IPS DF 4.7 (cell line): ENCODE data around the gene GPRIN2.
"Not testable (repeated sequence)": the region's sequence is repeated elsewhere in the genome, so short reads cannot be mapped to it uniquely, and the experiment has no call there.

Experiments
- DNase-seq: peaks from one replicate; pipeline ENCODE4 v3.0.0-alpha.2; 2013; ENCODE audit warnings: low spot score; ENCODE audit errors: extremely low read depth

The GPRIN2 gene

DNA sequence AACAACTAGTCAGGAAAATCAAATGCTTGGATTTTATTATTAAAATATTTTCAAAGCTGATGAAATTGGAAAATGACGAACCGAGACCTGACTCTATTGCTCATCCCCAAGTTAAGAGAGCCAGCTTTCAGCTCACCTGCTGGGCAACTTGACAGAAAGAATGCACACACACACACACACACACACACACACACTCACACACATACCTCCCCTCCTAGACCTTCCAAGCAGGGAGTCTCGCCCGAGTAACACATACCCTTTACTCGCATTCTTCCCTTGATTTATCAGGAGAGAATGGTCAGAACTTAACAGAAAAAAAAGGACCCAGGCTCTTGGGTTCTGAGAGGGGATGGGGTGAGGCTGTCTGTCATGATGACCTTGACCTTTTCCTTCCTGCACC, 19.1 kb downstream of the GPRIN2 start:
- DNase-seq = no peak

GRCh38 chr10:46536781-46537180, 19.7 kb downstream of the GPRIN2 start:
- no peak for DNase-seq

DNA sequence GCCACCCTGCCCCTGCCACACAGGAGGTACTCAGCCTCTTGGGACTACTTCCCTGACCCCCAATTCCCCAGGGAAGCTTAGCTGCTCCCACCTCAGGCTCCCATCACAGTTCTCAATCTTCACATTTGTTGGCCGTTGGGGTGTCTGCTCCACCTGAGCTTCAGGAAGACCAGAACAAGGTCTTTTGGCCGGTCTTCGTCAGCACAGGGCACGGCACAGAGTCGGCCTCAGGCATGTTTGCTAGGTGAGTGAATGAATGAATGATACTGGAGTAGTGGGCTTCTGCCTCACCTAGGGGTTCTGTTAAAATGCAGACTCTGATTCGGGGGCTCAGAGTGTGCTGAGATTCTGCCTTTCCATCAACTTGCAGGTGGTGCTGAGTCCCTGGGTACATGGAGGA, 20.3 kb downstream of the GPRIN2 start:
- DNase-seq = no peak

- DNase-seq = no peak
Observed at GRCh38 chr10:46534828-46535524, 21.5 kb downstream of the GPRIN2 start.

DNA sequence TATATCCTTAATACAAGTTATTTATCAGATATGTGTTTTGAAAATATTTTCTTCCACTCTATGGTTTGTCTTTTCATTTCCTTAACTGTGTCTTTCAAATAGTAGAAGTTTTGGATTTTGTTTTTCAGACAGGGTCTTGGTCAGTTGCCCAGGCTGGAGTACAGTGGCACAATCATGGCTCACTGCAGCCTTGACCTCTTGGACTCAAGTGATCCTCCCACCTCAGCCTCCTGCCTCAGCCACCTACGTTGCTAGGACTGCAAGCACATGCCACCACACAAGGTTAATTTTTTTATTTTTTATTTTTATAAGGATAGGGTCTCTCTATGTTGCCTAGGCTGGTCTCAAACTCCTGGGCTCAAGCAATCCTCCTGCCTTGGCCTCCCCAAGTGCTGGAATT, 24.2 kb downstream of the GPRIN2 start:
- not testable (repeated sequence) for DNase-seq

DNA sequence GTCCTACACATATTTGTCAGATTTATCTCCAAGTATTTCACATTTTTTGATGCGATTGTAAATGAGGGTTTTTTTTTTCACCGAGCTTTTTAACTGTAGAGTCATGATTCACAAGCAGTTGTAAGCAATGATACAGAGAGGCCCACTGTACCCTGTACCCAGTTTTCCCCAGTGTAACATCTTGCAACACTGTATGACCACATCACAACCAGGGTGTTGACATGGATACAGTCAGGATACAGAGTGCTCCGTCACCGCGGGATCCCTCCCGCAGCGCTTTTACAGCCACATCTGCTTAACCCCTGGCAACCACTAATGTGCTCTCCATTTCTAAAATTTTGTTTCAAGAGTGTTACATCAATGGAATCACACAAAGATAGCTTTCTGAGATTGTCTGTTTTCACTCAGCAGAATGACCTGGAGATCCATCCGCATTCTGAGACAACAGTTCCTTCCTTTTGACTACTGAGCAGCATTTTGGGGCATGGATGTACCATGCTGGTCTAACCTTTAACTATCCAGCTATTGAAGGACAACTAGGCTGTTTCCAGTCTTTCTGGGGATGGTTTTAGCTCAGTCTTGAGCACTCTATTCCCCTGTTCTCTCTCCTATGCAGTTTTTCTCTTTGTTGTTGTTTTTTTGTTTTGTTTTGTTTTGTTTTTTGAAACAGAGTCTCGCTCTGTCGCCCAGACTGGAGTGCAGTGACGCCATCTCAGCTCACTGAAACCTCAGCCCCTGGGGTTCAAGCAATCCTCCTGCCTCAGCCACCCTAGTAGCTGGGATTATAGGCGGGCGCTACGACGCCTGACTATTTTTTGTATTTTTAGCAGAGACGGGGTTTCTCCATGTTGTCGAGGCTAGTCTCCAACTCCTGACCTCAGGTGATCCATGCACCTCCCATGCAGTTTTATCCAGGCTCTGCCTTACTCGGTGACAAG, 25.9 kb downstream of the GPRIN2 start:
- no peak for DNase-seq

DNA sequence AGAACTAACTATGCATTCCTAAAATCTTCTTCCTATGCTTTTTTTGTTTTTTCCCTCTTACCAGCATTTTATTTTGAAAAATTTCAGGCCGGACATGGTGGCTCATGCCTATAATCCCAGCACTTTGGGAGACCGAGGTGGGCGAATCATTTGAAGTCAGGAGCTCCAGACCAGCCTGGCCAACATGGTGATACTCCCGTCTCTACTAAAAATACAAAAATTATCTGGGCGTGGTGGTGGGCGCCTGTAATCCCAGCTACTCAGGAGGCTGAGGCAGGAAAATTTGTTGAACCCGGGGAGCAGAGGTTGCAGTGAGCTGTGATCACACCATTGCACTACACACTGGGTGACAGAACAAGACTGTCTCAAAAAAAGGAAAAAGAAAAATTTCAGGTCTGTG, 26.7 kb downstream of the GPRIN2 start:
- DNase-seq = not testable (repeated sequence)

- DNase-seq = no peak
Observed at GRCh38 chr10:46528675-46529615, 27.5 kb downstream of the GPRIN2 start.

DNA sequence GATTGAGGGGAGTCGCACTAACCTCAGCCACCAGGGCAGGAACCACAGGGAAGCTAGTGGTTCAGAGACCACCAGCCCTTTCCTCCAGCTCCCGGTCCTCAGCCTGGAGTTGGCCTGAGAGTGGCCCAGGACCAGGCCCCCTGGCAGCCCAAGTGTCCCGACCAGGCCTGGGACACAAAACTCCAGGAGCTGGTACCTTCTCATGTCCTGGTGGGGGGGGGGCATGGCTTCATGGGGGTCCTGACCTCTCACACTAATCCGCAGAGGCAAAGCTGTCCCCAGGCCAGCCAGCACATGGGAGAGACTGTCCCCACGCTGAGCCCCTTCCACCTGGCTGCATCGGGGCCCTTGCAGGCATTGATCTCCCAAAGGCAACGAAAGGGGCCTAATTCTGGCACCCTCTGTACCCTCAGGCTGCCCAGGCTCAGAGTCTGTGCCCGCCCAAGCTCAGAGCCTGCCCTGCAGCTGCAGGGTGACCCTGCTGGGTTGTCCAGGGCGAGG, 28.2 kb downstream of the GPRIN2 start:
- no peak for DNase-seq

GRCh38 chr10:46527241-46527811, 29.1 kb downstream of the GPRIN2 start:
- no peak for DNase-seq

DNA sequence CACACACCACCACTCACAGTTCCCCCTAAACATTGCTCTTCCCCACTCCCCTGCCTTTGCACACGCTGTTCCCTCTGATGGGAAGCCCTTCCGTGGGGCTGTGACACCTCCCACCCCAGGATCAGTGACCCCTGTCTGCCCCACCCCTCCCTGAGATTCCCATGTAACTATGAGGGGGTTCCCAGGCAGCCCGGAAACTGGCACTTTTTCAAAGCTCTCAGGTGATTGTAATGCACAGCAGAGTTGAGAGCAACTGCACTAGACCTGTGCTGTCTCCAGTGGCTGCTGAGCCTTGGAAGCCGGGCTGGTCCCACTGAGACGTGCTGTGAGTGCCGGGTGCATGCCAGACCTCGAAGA, 29.8 kb downstream of the GPRIN2 start:
- DNase-seq = no peak

- DNase-seq = no peak
Observed at GRCh38 chr10:46525824-46526681, 30.4 kb downstream of the GPRIN2 start.

DNA sequence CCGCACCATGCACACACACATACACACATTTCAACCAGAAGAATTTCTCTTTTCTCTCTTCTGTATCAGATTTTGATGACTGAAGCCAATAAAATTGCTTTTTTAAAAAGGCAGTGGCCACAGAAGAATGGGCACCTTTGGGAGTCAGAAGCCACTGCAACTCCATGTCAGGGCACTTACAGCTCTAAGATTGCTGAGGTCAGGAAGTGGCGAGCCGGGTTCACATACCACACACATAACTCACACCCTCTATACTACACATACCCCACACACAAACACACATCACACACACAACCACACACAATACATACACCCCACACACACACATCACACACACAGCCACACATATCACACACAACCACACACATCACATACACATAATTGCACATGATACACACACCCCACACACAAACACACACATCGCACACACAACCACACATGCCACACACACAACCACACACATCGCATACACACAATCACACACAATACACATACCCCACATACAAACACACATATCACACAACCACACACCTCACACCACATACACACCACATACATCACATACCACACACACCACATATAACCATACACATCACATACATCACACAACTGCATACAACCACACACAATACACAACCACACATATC, 31.2 kb downstream of the GPRIN2 start:
- DNase-seq = no peak

DNA sequence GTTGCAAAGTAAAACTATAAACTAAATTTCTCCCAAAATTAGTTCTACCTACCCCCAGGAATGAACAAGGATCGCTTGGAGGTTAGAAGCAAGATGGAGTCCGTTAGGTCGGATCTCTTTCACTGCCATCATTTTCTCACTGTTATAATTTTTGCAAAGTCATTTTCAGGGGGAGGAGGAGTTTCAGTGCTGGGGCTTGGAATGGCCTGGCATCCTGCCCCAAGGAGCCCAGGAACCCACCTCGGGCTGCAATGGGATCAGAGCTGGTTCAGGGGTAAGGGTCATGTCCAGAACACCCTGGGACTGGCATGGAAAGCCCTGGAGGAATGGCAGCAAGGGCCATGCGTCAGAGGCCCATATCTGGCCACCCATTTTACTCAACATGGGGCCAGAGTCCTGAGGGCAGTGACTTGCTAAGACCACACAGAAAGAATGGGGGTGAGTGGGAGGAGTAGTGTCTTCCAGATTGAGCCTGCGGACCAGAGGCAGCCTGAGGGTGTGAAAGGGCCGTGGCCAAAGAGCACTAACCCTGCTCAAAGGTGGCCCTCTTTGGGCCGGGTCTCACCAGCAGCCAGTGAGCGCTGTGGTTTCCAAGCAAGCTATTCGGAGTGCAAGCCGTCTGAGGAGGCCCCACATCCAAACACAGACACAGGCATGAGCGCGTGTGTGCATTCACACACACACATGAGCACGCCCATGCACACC, 31.8 kb downstream of the GPRIN2 start:
- DNase-seq = no peak

DNA sequence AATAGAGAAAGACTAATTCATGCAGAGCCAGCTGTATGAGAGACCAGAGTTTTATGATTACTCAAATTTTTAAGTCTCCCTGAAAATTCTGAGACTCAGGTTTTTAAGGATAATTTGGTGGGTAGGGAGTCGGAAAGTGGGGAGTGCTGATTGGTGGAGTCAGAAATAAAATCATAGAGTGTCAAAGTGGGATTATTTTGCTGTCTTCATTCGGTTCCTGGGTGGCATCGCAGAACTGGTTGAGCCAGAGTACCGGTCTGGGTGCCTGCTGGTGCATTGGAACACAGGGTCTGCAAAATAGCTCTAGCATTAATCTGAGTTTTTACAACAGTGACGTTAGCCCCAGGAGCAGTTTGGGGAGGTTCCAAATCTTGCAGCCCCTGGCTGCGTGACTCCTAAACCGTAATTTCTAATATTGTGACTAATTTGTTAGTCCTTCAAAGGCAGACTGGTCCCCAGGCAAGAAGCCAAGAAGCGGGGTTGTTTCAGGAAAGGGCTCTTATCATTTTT, 32.4 kb downstream of the GPRIN2 start:
- no peak for DNase-seq

DNA sequence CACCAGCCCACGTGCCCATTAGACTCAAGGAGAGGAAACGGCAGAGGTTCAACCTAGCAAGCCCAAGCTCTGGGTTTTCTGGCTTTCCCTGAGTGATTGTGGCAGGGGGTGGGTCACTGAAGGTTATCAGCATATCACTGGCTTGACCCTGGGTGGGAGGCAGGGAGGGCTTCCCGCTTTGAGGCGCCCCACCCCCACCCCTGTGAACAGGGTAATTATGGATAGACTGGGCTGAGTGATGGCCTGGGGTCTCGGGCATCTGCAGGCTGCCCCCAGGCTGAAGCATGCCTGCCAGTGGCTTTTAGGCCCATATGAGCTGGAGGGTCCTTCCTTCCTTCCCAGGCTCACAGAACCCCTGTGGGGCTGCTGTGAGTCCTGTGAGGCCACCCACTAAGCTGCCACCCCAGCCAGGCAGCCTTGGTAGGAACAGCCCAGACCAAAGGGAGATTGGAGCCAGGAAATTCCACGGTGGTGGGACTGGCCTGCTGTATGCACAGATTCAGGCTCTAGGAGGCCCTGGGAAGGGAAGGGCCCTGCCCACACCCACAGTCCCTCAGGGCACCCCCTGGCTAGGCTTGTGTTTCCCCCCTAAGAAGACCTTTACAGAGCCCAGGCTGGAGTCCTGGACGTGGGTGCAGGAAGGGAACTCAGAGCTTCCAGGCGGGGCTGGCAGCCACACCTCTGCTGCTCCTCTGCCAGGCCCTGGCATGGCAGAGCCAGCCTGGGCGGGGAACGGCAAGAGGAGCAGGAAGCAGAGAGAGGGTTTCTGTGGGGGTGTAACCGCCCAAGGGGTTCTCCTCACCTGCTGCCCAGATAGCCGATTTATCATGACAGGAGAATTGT, 33.1 kb downstream of the GPRIN2 start:
- no peak for DNase-seq

- no peak for DNase-seq
Observed at GRCh38 chr10:46522295-46523118, 34.0 kb downstream of the GPRIN2 start.
